Kidney (tissue), 14 donors: ENCODE data around the gene SHQ1. TPM values are rescaled to one million over a fixed set of nuclear protein-coding genes. Genes with fewer than 3 reads are reported as not detected.

Experiments
- DNase-seq, 5 donors: peaks; one replicate each; pipeline ENCODE4 v3.0.0-alpha.2; 2013 to 2020
- FAIRE-seq: peaks from 2 replicates; lab custom pipeline; 2012; peaks lifted over from hg19 to GRCh38; lab: Jason Lieb, UNC
- H3K27ac ChIP-seq, 2 donors: one replicate each; pipeline ENCODE4 v1.7.0; 2013; ENCODE audit warnings: low read depth in 2 of 2, low read length in 2 of 2, inconsistent platforms in 1 of 2
- H3K27me3 ChIP-seq: one replicate; pipeline ENCODE4 v1.7.1; 2013; ENCODE audit warnings: low read length, inconsistent platforms; ENCODE audit not compliant: control insufficient read depth, insufficient read depth
- H3K36me3 ChIP-seq, 3 donors: one replicate each; pipeline versions ENCODE4 v1.7.0 to v1.7.1; 2013; ENCODE audit warnings: low read length in 3 of 3, control low read depth in 1 of 3, inconsistent platforms in 1 of 3; ENCODE audit not compliant: insufficient read depth in 3 of 3, control insufficient read depth in 2 of 3
- H3K4me1 ChIP-seq, 3 donors: one replicate each; pipeline versions ENCODE4 v1.7.0 to v1.7.1; 2013; ENCODE audit warnings: low read length in 3 of 3, inconsistent platforms in 1 of 3, low read depth in 1 of 3; ENCODE audit not compliant: control insufficient read depth in 2 of 3, insufficient read depth in 2 of 3
- H3K4me3 ChIP-seq, 3 donors: one replicate each; pipeline versions ENCODE4 v1.7.0 to v1.8.1; 2013; ENCODE audit warnings: low read length in 3 of 3, control low read depth in 1 of 3, inconsistent platforms in 1 of 3
- H3K9ac ChIP-seq, 3 donors: one replicate each; pipeline versions ENCODE4 v1.7.0 to v1.7.1; 2013; ENCODE audit warnings: low read length in 3 of 3, control low read depth in 1 of 3, inconsistent platforms in 1 of 3
- H3K9me3 ChIP-seq, 3 donors: one replicate each; pipeline versions ENCODE4 v1.7.0 to v1.7.1; 2013; ENCODE audit warnings: low read length in 3 of 3, control low read depth in 1 of 3, inconsistent platforms in 1 of 3; ENCODE audit not compliant: control insufficient read depth in 2 of 3, insufficient read depth in 1 of 3
- intact Hi-C: fragments of 100-400 bp; cut with DNase I; formaldehyde crosslinking; loops from one replicate; pipeline ENCODE4 v1.11.1; 2022
- polyA plus RNA-seq: library from polyadenylated mRNA; stranded (reverse); fragments of 350-450 nt; fragmentation: Illumina TruSeq; extraction: RNeasy Lipid Tissue Mini Kit (QIAGEN cat#74804); gene quantifications from one replicate; pipeline ENCODE4 v1.2.3, GENCODE V29; 2014; ENCODE audit warnings: low read depth, low replicate concordance; ENCODE audit not compliant: insufficient read depth
- total RNA-seq: library from RNA; stranded (reverse); fragmentation: NEBNext Ultra II Directional; extraction: Animal tissue kit (Norgen Biotek cat#: 25700); gene quantifications from one replicate; pipeline ENCODE4 v1.2.1, GENCODE V29; 2021
- TF ChIP-seq, protein P1 (sequence below): IDR thresholded peaks from 3 replicates; pipeline ENCODE4 v1.5.1; 2012; ENCODE audit warnings: mild to moderate bottlenecking, moderate library complexity, borderline replicate concordance; ENCODE audit not compliant: insufficient read depth; ENCODE audit errors: extremely low read depth
- donor health status: control.
- donor health status: control.
- donor health status: control.
- donor health status: control.
- donor health status: control.
- donor health status: DM: yes; HTN: yes; CAD: no.
- donor health status: Normal renal cell carcinoma (clear cell type).

The SHQ1 gene
- total and polyA plus RNA-seq, 2 donors from 2014 or later = 8.1 to 23.1 TPM

DNA sequence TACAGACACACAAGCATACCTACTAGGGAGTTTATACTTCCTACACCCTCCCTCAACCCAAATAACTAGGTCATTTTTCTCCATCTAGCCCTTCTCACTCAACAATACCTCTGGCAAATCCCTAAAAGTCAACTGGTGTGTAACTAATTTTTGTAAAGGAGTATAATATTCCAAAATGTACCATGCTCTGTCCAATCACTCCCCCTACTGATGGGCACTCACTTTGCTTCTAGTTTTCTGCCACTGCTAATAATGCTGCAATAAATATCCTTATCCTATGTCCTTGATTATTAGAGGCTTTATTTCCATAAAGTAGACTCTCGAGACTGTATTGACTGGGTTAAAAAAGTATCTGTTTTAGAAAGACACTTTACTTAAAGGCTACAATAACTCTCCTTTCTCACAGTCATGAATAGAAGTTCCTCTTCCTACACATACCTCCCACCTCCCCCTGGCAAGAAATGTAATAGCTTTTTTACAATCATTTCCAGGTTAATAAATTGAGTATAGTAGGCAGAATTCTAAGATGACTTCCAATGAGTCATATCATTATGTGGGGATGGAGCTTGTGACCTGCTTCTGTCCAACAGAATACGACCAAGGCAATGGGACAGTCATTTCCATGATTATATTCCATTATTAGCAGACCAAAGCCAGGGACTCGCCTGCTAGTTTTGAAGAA is 30.0 kb downstream of the SHQ1 start:
- Histone ChIP-seq H3K27ac (no peak overlapping the region), H3K9me3 (no peaks in the 10 kb centered on the region), H3K36me3 (no peaks in the 10 kb centered on the region), H3K9ac (no peak overlapping the region), H3K4me1 (peaks cover 10 to 21% (median 16%) of the 10 kb centered on the region in 3 donors), H3K27me3 (no peaks in the 10 kb centered on the region), H3K4me3 (no peak overlapping the region)
- FAIRE-seq (no peak), DNase-seq (peak in 3 of 5 donors; percentile 21 to 51 (median 44))
- intact Hi-C loops = no loop called here
- TF ChIP-seq, protein P1, sequence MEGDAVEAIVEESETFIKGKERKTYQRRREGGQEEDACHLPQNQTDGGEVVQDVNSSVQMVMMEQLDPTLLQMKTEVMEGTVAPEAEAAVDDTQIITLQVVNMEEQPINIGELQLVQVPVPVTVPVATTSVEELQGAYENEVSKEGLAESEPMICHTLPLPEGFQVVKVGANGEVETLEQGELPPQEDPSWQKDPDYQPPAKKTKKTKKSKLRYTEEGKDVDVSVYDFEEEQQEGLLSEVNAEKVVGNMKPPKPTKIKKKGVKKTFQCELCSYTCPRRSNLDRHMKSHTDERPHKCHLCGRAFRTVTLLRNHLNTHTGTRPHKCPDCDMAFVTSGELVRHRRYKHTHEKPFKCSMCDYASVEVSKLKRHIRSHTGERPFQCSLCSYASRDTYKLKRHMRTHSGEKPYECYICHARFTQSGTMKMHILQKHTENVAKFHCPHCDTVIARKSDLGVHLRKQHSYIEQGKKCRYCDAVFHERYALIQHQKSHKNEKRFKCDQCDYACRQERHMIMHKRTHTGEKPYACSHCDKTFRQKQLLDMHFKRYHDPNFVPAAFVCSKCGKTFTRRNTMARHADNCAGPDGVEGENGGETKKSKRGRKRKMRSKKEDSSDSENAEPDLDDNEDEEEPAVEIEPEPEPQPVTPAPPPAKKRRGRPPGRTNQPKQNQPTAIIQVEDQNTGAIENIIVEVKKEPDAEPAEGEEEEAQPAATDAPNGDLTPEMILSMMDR = peak; percentile 53

- no peak overlapping the region for H3K27ac ChIP-seq
Measured at GRCh38 chr3:72816862-72817355, 31.3 kb downstream of the SHQ1 start.

DNA sequence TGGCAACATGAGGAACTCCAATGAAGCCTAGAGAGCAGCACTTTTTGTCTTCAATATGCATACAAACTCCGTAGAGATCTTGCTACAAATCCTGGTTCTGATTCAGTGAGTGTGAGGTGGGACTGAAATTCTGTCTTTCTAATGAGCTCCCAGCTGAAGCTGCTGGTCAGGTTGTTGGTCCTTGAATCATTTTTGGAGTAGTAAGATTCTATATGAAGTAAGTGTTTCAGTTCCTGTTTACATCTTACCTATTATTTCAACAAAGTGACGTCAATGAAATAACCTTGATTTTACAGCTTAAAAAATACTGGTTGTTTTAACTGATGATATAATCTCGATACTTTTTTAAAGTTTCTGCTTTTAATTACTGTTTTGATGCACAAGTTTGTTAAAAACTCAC is 33.9 kb downstream of the SHQ1 start:
- H3K4me1 ChIP-seq = peaks cover 0 to 7% (median 0%) of the 10 kb centered on the region in 3 donors
- H3K27ac ChIP-seq = no peak overlapping the region
- no peaks in the 10 kb centered on the region for H3K27me3 ChIP-seq
- H3K9me3 ChIP-seq = no peaks in the 10 kb centered on the region
- DNase-seq = no peak
- H3K9ac ChIP-seq = no peak overlapping the region
- TF ChIP-seq, protein P1 = no peak
- no peak for FAIRE-seq
- no peak overlapping the region for H3K4me3 ChIP-seq
- H3K36me3 ChIP-seq = peaks cover 0 to 4% (median 0%) of the 10 kb centered on the region in 3 donors
- intact Hi-C loops = no loop called here

More at GRCh38 chr3:72816862-72817355, 31.3 kb downstream of the SHQ1 start:
- Histone ChIP-seq H3K36me3 (peaks cover 0 to 2% (median 0%) of the 10 kb centered on the region in 3 donors), H3K4me1 (peaks cover 6 to 17% (median 13%) of the 10 kb centered on the region in 3 donors), H3K27me3 (no peaks in the 10 kb centered on the region), H3K4me3 (no peak overlapping the region), H3K9ac (no peak overlapping the region), H3K9me3 (no peaks in the 10 kb centered on the region)
- no peak for DNase-seq
- intact Hi-C loops = no loop called here
- FAIRE-seq = no peak
- TF ChIP-seq, protein P1 = no peak
